Activated naive CD4-positive, alpha-beta T cell treated with anti-CD3 and anti-CD28 coated beads, Interleukin-2, amount 50 U/mL, for 72 hours (primary cell): Measurements from ENCODE around the gene USP3. TPM values are rescaled to one million over a fixed set of nuclear protein-coding genes. Genes with fewer than 3 reads are reported as not detected.

Source experiments
- total RNA-seq, 2 donors: library from RNA; stranded (reverse); gene quantifications; one replicate each; pipeline ENCODE4 v1.2.3, GENCODE V29; 2022

The USP3 gene
- total RNA-seq, 2 donors from 2014 or later, result 71.4 to 81.4 TPM

Other genes starting within 250 kb of the USP3 start
- 10 to 100 TPM in 1 of 2 donors, 1 to 10 TPM in 1; 2.6 to 14.7 TPM for gene APH1B, start 227.0 kb upstream of the USP3 start, total RNA-seq
- gene CA12, start 122.7 kb upstream of the USP3 start, total RNA-seq, result under 1 TPM in 1 of 2 donors, not detected in 1; 0.95 TPM
- under 1 TPM; 0.30 to 0.80 TPM for gene FBXL22, start 92.8 kb downstream of the USP3 start, total RNA-seq